HepG2 (cell line): ENCODE measurements around the gene TNP2. TPM values are rescaled to one million over a fixed set of nuclear protein-coding genes. Genes with fewer than 3 reads are reported as not detected.
A peak's percentile ranks its signal among the peaks of the same experiment; 100 is the strongest.

ENCODE experiments used
- ASH2L ChIP-seq: fragments of 300-600, 200-600 bp; sonication (generic); IDR thresholded peaks from 2 replicates; pipeline ENCODE4 v1.7.0; 2017; ENCODE audit warnings: low read depth, mild to moderate bottlenecking, moderate library complexity, mixed read lengths, low read length; ENCODE audit not compliant: insufficient read length
- ATF5 ChIP-seq: sonication (generic); formaldehyde crosslinking; IDR thresholded peaks from 2 replicates; pipeline ENCODE4 v1.4.0; 2020; ENCODE audit warnings: mild to moderate bottlenecking, low read depth, missing genetic modification reagents
- CREBL2 ChIP-seq: sonication (generic); formaldehyde crosslinking; IDR thresholded peaks from 2 replicates; pipeline ENCODE4 v1.8.1; 2023; ENCODE audit warnings: missing genetic modification reagents, mild to moderate bottlenecking, borderline replicate concordance
- RNF219 ChIP-seq: sonication (generic); formaldehyde crosslinking; IDR thresholded peaks from 2 replicates; pipeline ENCODE4 v1.5.0; 2020; ENCODE audit warnings: mild to moderate bottlenecking, missing genetic modification reagents
- SMYD3 ChIP-seq: sonication (generic); formaldehyde crosslinking; IDR thresholded peaks from 2 replicates; pipeline ENCODE4 v1.8.1; 2023; ENCODE audit warnings: mild to moderate bottlenecking, missing genetic modification reagents
- SSRP1 ChIP-seq: IDR thresholded peaks from 2 replicates; pipeline ENCODE4 v1.6.1; 2016; ENCODE audit warnings: control low read depth
- TAF1 ChIP-seq: sonication (generic); formaldehyde crosslinking; IDR thresholded peaks from 2 replicates; pipeline ENCODE4 v1.4.0; 2020; ENCODE audit warnings: missing genetic modification reagents
- TRAFD1 ChIP-seq: sonication (generic); formaldehyde crosslinking; IDR thresholded peaks from 2 replicates; pipeline ENCODE4 v1.5.1; 2020; ENCODE audit warnings: missing genetic modification reagents, mild to moderate bottlenecking, borderline replicate concordance
- ZMAT3 ChIP-seq: sonication (generic); formaldehyde crosslinking; conservative IDR thresholded peaks from 2 replicates; pipeline ENCODE4 v1.7.0; 2021; ENCODE audit warnings: missing genetic modification reagents
- ZNF235 ChIP-seq: sonication (generic); formaldehyde crosslinking; IDR thresholded peaks from 2 replicates; pipeline ENCODE4 v1.8.1; 2023; ENCODE audit warnings: mild to moderate bottlenecking, missing genetic modification reagents, borderline replicate concordance
- ZNF503 ChIP-seq: sonication (generic); formaldehyde crosslinking; IDR thresholded peaks from 2 replicates; pipeline ENCODE4 v1.4.0; 2020; ENCODE audit warnings: missing genetic modification reagents
- ZNF687 ChIP-seq: sonication (generic); formaldehyde crosslinking; IDR thresholded peaks from 2 replicates; pipeline ENCODE4 v1.5.1; 2020; ENCODE audit warnings: mild to moderate bottlenecking, missing genetic modification reagents, moderate library complexity
- ZNF703 ChIP-seq: sonication (generic); formaldehyde crosslinking; IDR thresholded peaks from 2 replicates; pipeline ENCODE4 v1.5.1; 2020; ENCODE audit warnings: missing genetic modification reagents, mild to moderate bottlenecking, moderate library complexity, borderline replicate concordance
- polyA plus RNA-seq, 8 experiments: library from polyadenylated mRNA; depleted of rRNA in 3 of 8; stranded (reverse) in 7 of 8; unstranded in 1 of 8; fragments of >200 nt; fragmentation: Illumina TruSeq in 4 of 8; extraction: Trizol in 4 of 8; gene quantifications; 2 replicates each; pipeline versions ENCODE4 v1.2.1 to v1.2.3, GENCODE V29; 2011 to 2016; ENCODE audit warnings: low read depth in 4 of 8, missing spikeins in 1 of 8, mixed read lengths in 1 of 8; ENCODE audit not compliant: insufficient read depth in 1 of 8
- total RNA-seq, 5 experiments: library from RNA; depleted of rRNA; stranded (reverse); fragments of >200 nt; fragmentation: Illumina TruSeq; extraction: Trizol; gene quantifications; 2 replicates each; pipeline ENCODE4 v1.2.3, GENCODE V29; 2016; ENCODE audit warnings: low read depth in 1 of 5
- TF ChIP-seq, protein P1 (sequence below): sonication (generic); formaldehyde crosslinking; IDR thresholded peaks from 2 replicates; pipeline ENCODE4 v1.4.0; 2020; ENCODE audit warnings: low read depth, mild to moderate bottlenecking, missing genetic modification reagents

Gene TNP2
- total and polyA plus RNA-seq, 2 of the 13 experiments (the other 11 are each of a cell fraction or from before 2014, with no cell fraction given) = not detected

- TF ChIP-seq ATF5 (CRISPR knock-in tag) (0 out of 2 replicates have a peak, but pooled peaks have one; percentile 37), ZNF503 (CRISPR knock-in tag) (no peak), TRAFD1 (CRISPR knock-in tag) (0 out of 2 replicates have a peak, but pooled peaks have one; percentile 30), ASH2L (peak; percentile 61), ZNF687 (CRISPR knock-in tag) (peak; percentile 58), CREBL2 (CRISPR knock-in tag) (no peak), TAF1 (CRISPR knock-in tag) (no peak), SMYD3 (CRISPR knock-in tag) (no peak), ZNF235 (CRISPR knock-in tag) (no peak), SSRP1 (CRISPR knock-in tag) (no peak), ZNF703 (CRISPR knock-in tag) (no peak), ZMAT3 (CRISPR knock-in tag) (no peak), RNF219 (no peak)
- TF ChIP-seq, protein P1, sequence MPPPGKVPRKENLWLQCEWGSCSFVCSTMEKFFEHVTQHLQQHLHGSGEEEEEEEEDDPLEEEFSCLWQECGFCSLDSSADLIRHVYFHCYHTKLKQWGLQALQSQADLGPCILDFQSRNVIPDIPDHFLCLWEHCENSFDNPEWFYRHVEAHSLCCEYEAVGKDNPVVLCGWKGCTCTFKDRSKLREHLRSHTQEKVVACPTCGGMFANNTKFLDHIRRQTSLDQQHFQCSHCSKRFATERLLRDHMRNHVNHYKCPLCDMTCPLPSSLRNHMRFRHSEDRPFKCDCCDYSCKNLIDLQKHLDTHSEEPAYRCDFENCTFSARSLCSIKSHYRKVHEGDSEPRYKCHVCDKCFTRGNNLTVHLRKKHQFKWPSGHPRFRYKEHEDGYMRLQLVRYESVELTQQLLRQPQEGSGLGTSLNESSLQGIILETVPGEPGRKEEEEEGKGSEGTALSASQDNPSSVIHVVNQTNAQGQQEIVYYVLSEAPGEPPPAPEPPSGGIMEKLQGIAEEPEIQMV (CRISPR knock-in tag) = no peak
Measured at GRCh38 chr16:11273721-11274324, 4.7 kb upstream of the TNP2 start (continued).
